K562 (cell line): ENCODE results near the gene CBX4. TPM values are rescaled to one million over a fixed set of nuclear protein-coding genes. Genes with fewer than 3 reads are reported as not detected.

ENCODE experiments used
- CTBP1 ChIP-seq: fragments of 450-650 bp; IDR thresholded peaks from 2 replicates; pipeline ENCODE4 v1.6.1; 2016; ENCODE audit warnings: borderline replicate concordance
- NCOA6 ChIP-seq: fragments of 450-650 bp; IDR thresholded peaks from 2 replicates; pipeline ENCODE4 v1.6.1; 2017; ENCODE audit warnings: mild to moderate bottlenecking
- RBFOX2 ChIP-seq: fragments of 200-400 bp; formaldehyde crosslinking; IDR thresholded peaks from 2 replicates; pipeline ENCODE4 v1.6.1; 2017; ENCODE audit warnings: low read depth, mild to moderate bottlenecking, low read length, moderate library complexity
- RBM22 ChIP-seq: fragments of 200-400 bp; formaldehyde crosslinking; IDR thresholded peaks from 2 replicates; pipeline ENCODE4 v1.6.1; 2018; ENCODE audit warnings: low read length, low read depth; ENCODE audit not compliant: poor library complexity, severe bottlenecking
- TAL1 ChIP-seq: fragments of 450-650 bp; IDR thresholded peaks from 2 replicates; pipeline ENCODE4 v1.6.1; 2016; ENCODE audit warnings: mild to moderate bottlenecking
- TBP ChIP-seq: optimal IDR thresholded peaks from 2 replicates; pipeline ENCODE3; 2011; ENCODE audit warnings: low read depth, low read length, improper control_type of control experiment
- TSC22D4 ChIP-seq: fragments of 450-650 bp; IDR thresholded peaks from 2 replicates; pipeline ENCODE4 v1.6.1; 2016; ENCODE audit warnings: missing genetic modification characterization, missing biosample characterization, control low read depth
- polyA plus RNA-seq, 8 experiments: library from polyadenylated mRNA; depleted of rRNA in 4 of 8; stranded (reverse) in 5 of 8; unstranded in 3 of 8; fragments of >200 nt; fragmentation: Nextera tagmentation in 2 of 8; fragmentation: Illumina TruSeq in 1 of 8; extraction: Ambion mirVana in 2 of 8; extraction: Trizol in 1 of 8; gene quantifications; 2 replicates each; pipeline versions ENCODE4 v1.2.1 to v1.2.3, GENCODE V29; 2011 to 2014; ENCODE audit warnings: inconsistent platforms in 1 of 8, missing spikeins in 1 of 8
- total RNA-seq, 7 experiments: library from RNA; depleted of rRNA in 6 of 7; stranded (reverse); fragments of >200 nt in 6 of 7; fragmentation: Illumina TruSeq in 2 of 7; extraction: Trizol in 2 of 7; gene quantifications; 2 replicates each; pipeline versions ENCODE4 v1.2.1 to v1.2.3, GENCODE V29; 2011 to 2021; ENCODE audit warnings: low replicate concordance in 1 of 7
- TF ChIP-seq, protein P1 (sequence below): fragments of 450-650 bp; IDR thresholded peaks from 2 replicates; pipeline ENCODE4 v1.6.1; 2016; ENCODE audit warnings: mild to moderate bottlenecking, moderate library complexity
- TF ChIP-seq, protein P2 (sequence below), 2 experiments: IDR thresholded peaks; 2 replicates each; pipeline ENCODE4 v1.6.1; 2011; ENCODE audit warnings: borderline replicate concordance in 1 of 2, control low read depth in 1 of 2, low read depth in 1 of 2, low read length in 1 of 2, mild to moderate bottlenecking in 1 of 2, mixed read lengths in 1 of 2, moderate library complexity in 1 of 2; ENCODE audit not compliant: insufficient read depth in 1 of 2, insufficient read length in 1 of 2, poor library complexity in 1 of 2, severe bottlenecking in 1 of 2; ENCODE audit errors: extremely low read depth in 1 of 2
- TF ChIP-seq, protein P3 (sequence below), 3 experiments: fragments of 200-800 bp in 1 of 3; sonication (Bioruptor generic) in 1 of 3; sonication (generic) in 1 of 3; formaldehyde crosslinking in 1 of 3; IDR thresholded peaks; 2 replicates each; pipeline versions ENCODE4 v1.6.1 to v1.8.0; 2016 to 2022; ENCODE audit warnings: mild to moderate bottlenecking in 2 of 3, missing compliant biosample characterization in 2 of 3, missing genetic modification characterization in 2 of 3, missing genetic modification reagents in 1 of 3

Gene CBX4
- total and polyA plus RNA-seq, 9 of the 15 experiments (the other 6 are each of a cell fraction or from before 2014, with no cell fraction given) = 0.98 to 50.5 (median 10.0) TPM

DNA sequence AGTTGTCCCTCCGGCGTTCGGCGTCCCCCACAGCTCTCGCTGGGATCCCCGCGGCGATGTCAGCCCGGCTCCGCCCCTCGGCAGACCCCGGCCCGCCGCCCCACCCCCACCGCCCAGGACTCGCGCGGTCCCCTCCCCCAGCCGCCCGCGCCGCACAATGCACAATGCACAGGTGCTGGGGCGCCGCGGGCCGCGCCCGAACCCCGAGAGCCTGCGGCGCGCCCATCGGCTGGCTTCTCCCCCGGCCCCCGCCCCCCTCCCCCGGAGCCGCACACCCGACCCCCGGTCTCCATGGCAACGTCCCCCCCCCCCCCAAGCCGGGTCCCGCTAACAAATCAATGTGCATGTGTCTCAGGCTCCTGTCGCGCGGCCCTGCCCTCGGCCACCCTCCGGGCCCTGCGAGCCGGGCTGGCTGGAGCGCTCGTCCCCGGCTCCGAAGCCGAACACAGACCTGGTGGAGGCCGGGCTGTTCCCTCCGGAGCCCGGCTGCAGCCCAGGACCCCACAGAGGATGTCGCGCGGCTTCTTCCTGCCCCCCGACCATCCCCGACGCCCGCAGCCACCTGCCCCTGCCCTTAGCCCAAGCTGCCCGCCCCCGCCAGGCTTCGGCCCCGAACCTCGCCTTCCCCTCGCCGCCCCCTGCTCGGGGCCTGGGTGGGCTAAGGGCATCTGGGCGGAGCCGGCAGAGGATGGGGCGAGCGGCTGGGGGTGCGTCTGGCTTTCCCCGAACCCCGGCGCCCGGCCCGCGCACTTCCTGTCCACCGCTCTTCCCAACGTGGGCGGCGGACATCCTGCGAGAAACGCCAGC, 41.5 kb downstream of the CBX4 start (continued):
- TF ChIP-seq, protein P1, sequence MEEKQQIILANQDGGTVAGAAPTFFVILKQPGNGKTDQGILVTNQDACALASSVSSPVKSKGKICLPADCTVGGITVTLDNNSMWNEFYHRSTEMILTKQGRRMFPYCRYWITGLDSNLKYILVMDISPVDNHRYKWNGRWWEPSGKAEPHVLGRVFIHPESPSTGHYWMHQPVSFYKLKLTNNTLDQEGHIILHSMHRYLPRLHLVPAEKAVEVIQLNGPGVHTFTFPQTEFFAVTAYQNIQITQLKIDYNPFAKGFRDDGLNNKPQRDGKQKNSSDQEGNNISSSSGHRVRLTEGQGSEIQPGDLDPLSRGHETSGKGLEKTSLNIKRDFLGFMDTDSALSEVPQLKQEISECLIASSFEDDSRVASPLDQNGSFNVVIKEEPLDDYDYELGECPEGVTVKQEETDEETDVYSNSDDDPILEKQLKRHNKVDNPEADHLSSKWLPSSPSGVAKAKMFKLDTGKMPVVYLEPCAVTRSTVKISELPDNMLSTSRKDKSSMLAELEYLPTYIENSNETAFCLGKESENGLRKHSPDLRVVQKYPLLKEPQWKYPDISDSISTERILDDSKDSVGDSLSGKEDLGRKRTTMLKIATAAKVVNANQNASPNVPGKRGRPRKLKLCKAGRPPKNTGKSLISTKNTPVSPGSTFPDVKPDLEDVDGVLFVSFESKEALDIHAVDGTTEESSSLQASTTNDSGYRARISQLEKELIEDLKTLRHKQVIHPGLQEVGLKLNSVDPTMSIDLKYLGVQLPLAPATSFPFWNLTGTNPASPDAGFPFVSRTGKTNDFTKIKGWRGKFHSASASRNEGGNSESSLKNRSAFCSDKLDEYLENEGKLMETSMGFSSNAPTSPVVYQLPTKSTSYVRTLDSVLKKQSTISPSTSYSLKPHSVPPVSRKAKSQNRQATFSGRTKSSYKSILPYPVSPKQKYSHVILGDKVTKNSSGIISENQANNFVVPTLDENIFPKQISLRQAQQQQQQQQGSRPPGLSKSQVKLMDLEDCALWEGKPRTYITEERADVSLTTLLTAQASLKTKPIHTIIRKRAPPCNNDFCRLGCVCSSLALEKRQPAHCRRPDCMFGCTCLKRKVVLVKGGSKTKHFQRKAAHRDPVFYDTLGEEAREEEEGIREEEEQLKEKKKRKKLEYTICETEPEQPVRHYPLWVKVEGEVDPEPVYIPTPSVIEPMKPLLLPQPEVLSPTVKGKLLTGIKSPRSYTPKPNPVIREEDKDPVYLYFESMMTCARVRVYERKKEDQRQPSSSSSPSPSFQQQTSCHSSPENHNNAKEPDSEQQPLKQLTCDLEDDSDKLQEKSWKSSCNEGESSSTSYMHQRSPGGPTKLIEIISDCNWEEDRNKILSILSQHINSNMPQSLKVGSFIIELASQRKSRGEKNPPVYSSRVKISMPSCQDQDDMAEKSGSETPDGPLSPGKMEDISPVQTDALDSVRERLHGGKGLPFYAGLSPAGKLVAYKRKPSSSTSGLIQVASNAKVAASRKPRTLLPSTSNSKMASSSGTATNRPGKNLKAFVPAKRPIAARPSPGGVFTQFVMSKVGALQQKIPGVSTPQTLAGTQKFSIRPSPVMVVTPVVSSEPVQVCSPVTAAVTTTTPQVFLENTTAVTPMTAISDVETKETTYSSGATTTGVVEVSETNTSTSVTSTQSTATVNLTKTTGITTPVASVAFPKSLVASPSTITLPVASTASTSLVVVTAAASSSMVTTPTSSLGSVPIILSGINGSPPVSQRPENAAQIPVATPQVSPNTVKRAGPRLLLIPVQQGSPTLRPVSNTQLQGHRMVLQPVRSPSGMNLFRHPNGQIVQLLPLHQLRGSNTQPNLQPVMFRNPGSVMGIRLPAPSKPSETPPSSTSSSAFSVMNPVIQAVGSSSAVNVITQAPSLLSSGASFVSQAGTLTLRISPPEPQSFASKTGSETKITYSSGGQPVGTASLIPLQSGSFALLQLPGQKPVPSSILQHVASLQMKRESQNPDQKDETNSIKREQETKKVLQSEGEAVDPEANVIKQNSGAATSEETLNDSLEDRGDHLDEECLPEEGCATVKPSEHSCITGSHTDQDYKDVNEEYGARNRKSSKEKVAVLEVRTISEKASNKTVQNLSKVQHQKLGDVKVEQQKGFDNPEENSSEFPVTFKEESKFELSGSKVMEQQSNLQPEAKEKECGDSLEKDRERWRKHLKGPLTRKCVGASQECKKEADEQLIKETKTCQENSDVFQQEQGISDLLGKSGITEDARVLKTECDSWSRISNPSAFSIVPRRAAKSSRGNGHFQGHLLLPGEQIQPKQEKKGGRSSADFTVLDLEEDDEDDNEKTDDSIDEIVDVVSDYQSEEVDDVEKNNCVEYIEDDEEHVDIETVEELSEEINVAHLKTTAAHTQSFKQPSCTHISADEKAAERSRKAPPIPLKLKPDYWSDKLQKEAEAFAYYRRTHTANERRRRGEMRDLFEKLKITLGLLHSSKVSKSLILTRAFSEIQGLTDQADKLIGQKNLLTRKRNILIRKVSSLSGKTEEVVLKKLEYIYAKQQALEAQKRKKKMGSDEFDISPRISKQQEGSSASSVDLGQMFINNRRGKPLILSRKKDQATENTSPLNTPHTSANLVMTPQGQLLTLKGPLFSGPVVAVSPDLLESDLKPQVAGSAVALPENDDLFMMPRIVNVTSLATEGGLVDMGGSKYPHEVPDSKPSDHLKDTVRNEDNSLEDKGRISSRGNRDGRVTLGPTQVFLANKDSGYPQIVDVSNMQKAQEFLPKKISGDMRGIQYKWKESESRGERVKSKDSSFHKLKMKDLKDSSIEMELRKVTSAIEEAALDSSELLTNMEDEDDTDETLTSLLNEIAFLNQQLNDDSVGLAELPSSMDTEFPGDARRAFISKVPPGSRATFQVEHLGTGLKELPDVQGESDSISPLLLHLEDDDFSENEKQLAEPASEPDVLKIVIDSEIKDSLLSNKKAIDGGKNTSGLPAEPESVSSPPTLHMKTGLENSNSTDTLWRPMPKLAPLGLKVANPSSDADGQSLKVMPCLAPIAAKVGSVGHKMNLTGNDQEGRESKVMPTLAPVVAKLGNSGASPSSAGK = peak; percentile 16; the same call in 1 of the 2 replicates
- TF ChIP-seq NCOA6 (no peak), TAL1 (no peak), TSC22D4 (tag) (no peak), TBP (no peak), RBM22 (peak; percentile 22), CTBP1 (no peak), RBFOX2 (peak; percentile 39; the same call in 1 of the 2 replicates)
- TF ChIP-seq, protein P2, sequence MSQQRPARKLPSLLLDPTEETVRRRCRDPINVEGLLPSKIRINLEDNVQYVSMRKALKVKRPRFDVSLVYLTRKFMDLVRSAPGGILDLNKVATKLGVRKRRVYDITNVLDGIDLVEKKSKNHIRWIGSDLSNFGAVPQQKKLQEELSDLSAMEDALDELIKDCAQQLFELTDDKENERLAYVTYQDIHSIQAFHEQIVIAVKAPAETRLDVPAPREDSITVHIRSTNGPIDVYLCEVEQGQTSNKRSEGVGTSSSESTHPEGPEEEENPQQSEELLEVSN (IDR thresholded peaks at IDR 0.05; ENCODE audit: borderline replicate concordance in 1 of 2, extremely low read depth in 1 of 2, insufficient read depth in 1 of 2, insufficient read length in 1 of 2, low read depth in 1 of 2, low read length in 1 of 2, poor library complexity in 1 of 2, severe bottlenecking in 1 of 2) = peak; percentile 7 to 48
- TF ChIP-seq, protein P3, sequence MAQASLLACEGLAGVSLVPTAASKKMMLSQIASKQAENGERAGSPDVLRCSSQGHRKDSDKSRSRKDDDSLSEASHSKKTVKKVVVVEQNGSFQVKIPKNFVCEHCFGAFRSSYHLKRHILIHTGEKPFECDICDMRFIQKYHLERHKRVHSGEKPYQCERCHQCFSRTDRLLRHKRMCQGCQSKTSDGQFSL (CRISPR knock-in tag; IDR thresholded peaks at IDR 0.05) = peak; percentile 75; the same call in 1 of the 2 replicates
- TF ChIP-seq, protein P3 (tag; IDR thresholded peaks at IDR 0.05) = peak in 1 of 2 experiments; percentile 67; a peak in 2 of 4 replicates
